B cell (primary cell): ENCODE data around the gene MEX3A. TPM values are rescaled to one million over a fixed set of nuclear protein-coding genes. Genes with fewer than 3 reads are reported as not detected.

Experiments used
- ATAC-seq: fragments of 200-7000 bp; cut with Tn5 transposase; one replicate; pipeline ENCODE4 v1.10.0; 2021; ENCODE audit warnings: low read depth, mild to moderate bottlenecking, moderate number of reproducible peaks, moderate library complexity
- CTCF ChIA-PET: fragments of 350-600 bp; sonication (Branson Sonifier 250); formaldehyde crosslinking; loops from one replicate; lab custom pipeline; 2021; ENCODE audit warnings: antibody characterized with exemption, inconsistent platforms; lab: Charles Lee
- POLR2A ChIA-PET: fragments of 350-600 bp; sonication (Branson Sonifier 250); formaldehyde crosslinking; loops from one replicate; lab custom pipeline; 2021; ENCODE audit warnings: antibody characterized with exemption; lab: Charles Lee
- DNase-seq: peaks from one replicate; pipeline ENCODE4 v3.0.0; 2013
- H2AFZ ChIP-seq: 2 replicates; pipeline ENCODE4 v1.6.1; 2012; ENCODE audit warnings: mild to moderate bottlenecking, low read depth, low read length; ENCODE audit not compliant: insufficient read depth, poor library complexity, severe bottlenecking
- H3K27ac ChIP-seq, 2 donors: 1 replicate in 1 of 2; 2 replicates in 1 of 2; pipeline ENCODE4 v1.5.1; 2012 to 2013; ENCODE audit warnings: low read length in 2 of 2, mild to moderate bottlenecking in 2 of 2, moderate library complexity in 1 of 2
- H3K27me3 ChIP-seq, 4 experiments: fragments of 200-600 bp in 1 of 4; sonication (generic) in 1 of 4; replicated peaks in 1 of 4; 1 replicate in 2 of 4; 2 replicates in 2 of 4; pipeline versions ENCODE4 v1.6.1 to v1.7.0; 2013 to 2016; ENCODE audit warnings: low read length in 3 of 4, mild to moderate bottlenecking in 2 of 4, mixed read lengths in 1 of 4, moderate library complexity in 1 of 4; ENCODE audit not compliant: insufficient read depth in 4 of 4, control insufficient read depth in 3 of 4; ENCODE audit errors: control extremely low read depth in 1 of 4
- H3K36me3 ChIP-seq, 2 experiments: replicated peaks in 1 of 2; 1 replicate in 1 of 2; 2 replicates in 1 of 2; pipeline versions ENCODE4 v1.6.1 to v1.7.1; 2013; ENCODE audit warnings: low read length in 1 of 2; ENCODE audit not compliant: insufficient read depth in 2 of 2, control insufficient read depth in 1 of 2; ENCODE audit errors: control extremely low read depth in 1 of 2, extremely low read depth in 1 of 2
- H3K4me1 ChIP-seq, 2 donors: fragments of 200-600 bp in 1 of 2; sonication (generic) in 1 of 2; 1 replicate in 1 of 2; 2 replicates in 1 of 2; pipeline versions ENCODE4 v1.5.1 to v1.6.1; 2013 to 2017; ENCODE audit warnings: low read length in 2 of 2; ENCODE audit not compliant: control insufficient read depth in 2 of 2, insufficient read depth in 2 of 2
- H3K4me2 ChIP-seq: replicated peaks from 2 replicates; pipeline ENCODE3; 2012; ENCODE audit warnings: mild to moderate bottlenecking, low read depth, low read length; ENCODE audit not compliant: poor library complexity, severe bottlenecking
- H3K4me3 ChIP-seq, 5 experiments: fragments of 200-600 bp in 1 of 5; sonication (generic) in 1 of 5; 1 replicate in 3 of 5; 2 replicates in 2 of 5; pipeline versions ENCODE4 v1.5.1 to v1.7.0; 2011 to 2016; ENCODE audit warnings: low read length in 4 of 5, mild to moderate bottlenecking in 4 of 5, low read depth in 2 of 5, control low read depth in 1 of 5, moderate library complexity in 1 of 5; ENCODE audit not compliant: insufficient read depth in 1 of 5; ENCODE audit errors: control extremely low read depth in 1 of 5, extremely low read depth in 1 of 5
- H3K79me2 ChIP-seq: fragments of 200-600 bp; sonication (generic); one replicate; pipeline ENCODE4 v1.6.0; 2016; ENCODE audit warnings: low read length; ENCODE audit not compliant: control insufficient read depth, insufficient read depth
- H3K9ac ChIP-seq: fragments of 200-600 bp; sonication (generic); 2 replicates; pipeline ENCODE4 v1.6.1; 2017; ENCODE audit warnings: mild to moderate bottlenecking, low read length, moderate library complexity
- H3K9me3 ChIP-seq, 3 donors: one replicate each; pipeline versions ENCODE4 v1.6.1 to v1.7.1; 2013; ENCODE audit warnings: low read length in 2 of 3; ENCODE audit not compliant: control insufficient read depth in 2 of 3, insufficient read depth in 1 of 3; ENCODE audit errors: control extremely low read depth in 1 of 3
- H4K20me1 ChIP-seq: 2 replicates; pipeline ENCODE4 v1.6.0; 2012; ENCODE audit warnings: mild to moderate bottlenecking, low read length; ENCODE audit not compliant: insufficient read depth, control insufficient read depth, poor library complexity, severe bottlenecking
- H3K27ac Mint-ChIP-seq: one replicate; pipeline ENCODE4 v1.8.0; 2021; ENCODE audit warnings: mixed read lengths
- H3K27me3 Mint-ChIP-seq: one replicate; pipeline ENCODE4 v1.8.0; 2021; ENCODE audit warnings: mixed read lengths
- H3K4me1 Mint-ChIP-seq: one replicate; pipeline ENCODE4 v1.8.0; 2021; ENCODE audit warnings: mixed read lengths
- H3K4me3 Mint-ChIP-seq: one replicate; pipeline ENCODE4 v1.8.0; 2021; ENCODE audit warnings: mixed read lengths
- H3K9me3 Mint-ChIP-seq: one replicate; pipeline ENCODE4 v1.8.0; 2022; ENCODE audit warnings: mixed read lengths; ENCODE audit not compliant: insufficient read depth
- EZH2 ChIP-seq: IDR thresholded peaks from 2 replicates; pipeline ENCODE4 v1.6.1; 2012; ENCODE audit warnings: borderline replicate concordance, low read depth, mild to moderate bottlenecking, moderate library complexity, low read length; ENCODE audit not compliant: insufficient read depth, poor library complexity, severe bottlenecking
- WGBS: methylation state at CpG from one replicate; pipeline ENCODE4 v1.1.5; 2013; ENCODE audit warnings: missing lambda C conversion rate; ENCODE audit not compliant: insufficient coverage; 5-methylcytosine and 5-hydroxymethylcytosine counted together
- intact Hi-C: fragments of 100-400 bp; cut with micrococcal nuclease; formaldehyde crosslinking; loops from one replicate; pipeline ENCODE4 v1.10.0; 2022
- polyA plus RNA-seq: library from polyadenylated mRNA; depleted of rRNA; stranded (reverse); fragments of >200 nt; gene quantifications from 2 replicates; pipeline ENCODE4 v1.2.3, GENCODE V29; 2012
- total RNA-seq, 2 donors: library from RNA; stranded (reverse); fragments of 120-200 nt in 1 of 2; gene quantifications; 1 replicate in 1 of 2; 2 replicates in 1 of 2; pipeline versions ENCODE4 v1.2.3 to v1.2.4, GENCODE V29; 2013 to 2022
- TF ChIP-seq, protein P1 (sequence below): fragments of 200-600 bp; IDR thresholded peaks from one replicate; pipeline ENCODE4 v1.8.0; 2022; ENCODE audit warnings: antibody characterized with exemption, mild to moderate bottlenecking

The MEX3A gene
- total and polyA plus RNA-seq, 2 donors (not counting 1 experiment from before 2014, with no cell fraction given), result 0.27 to 1.1 TPM

DNA sequence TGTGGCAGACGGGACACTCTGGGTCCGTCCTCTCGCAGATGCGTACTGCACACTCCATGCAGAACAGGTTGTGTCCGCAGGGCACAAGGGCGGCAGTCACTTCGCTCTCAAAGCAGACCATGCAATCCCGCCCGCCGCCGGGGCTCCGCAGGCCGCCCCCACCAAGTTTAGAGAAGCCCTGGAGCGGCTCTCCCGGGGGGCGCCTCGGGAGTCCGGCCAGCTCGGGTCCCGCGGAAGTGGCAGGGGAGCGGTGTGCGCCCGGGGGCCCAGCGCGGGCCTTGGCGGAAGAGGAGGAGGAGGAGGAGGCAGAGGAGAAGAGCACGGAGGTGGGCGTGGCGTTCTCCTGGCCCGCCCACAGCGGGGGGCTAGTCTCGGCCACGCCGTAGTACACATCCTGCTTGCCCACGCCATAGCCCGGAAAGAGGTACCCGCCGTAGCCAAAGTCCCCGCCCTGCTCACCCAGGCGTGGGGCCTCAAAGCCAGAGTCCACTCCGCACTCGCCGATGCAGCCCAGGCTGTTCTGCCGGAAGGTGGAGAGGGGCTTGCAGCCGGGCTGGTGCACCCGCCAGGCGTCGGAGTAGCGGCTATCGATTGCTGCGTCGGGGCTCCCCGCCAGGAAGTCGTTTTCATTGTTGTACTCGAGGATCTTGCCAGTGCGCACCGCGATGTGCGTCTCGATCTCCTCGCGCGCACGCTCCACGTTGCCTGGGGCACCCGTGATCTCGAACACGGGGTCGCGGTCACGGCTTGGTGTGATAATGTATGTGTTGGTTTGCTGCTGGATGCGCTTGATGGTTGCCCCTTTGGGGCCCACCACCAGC, 5.4 kb downstream of the MEX3A start:
- no peaks in the 10 kb centered on the region for H3K27me3 Mint-ChIP-seq
- no peaks in the 10 kb centered on the region for H4K20me1 ChIP-seq
- H3K4me1 Mint-ChIP-seq, result peaks cover 31% of the 10 kb centered on the region
- H3K9me3 ChIP-seq, result peaks cover 0 to 4% (median 0%) of the 10 kb centered on the region in 3 donors
- H3K36me3 ChIP-seq, result no peaks in the 10 kb centered on the region
- H3K4me3 ChIP-seq, result peak overlapping the region in 4 of 5 experiments; percentile 33 to 57 (median 54)
- no peaks in the 10 kb centered on the region for H3K79me2 ChIP-seq
- peak overlapping the region in 1 of 2 donors; percentile 39 for H3K27ac ChIP-seq
- peak overlapping the region; percentile 73 for H3K27ac Mint-ChIP-seq
- H3K4me3 Mint-ChIP-seq, result peak overlapping the region; percentile 89
- ATAC-seq (peak; percentile 91), DNase-seq (peak; percentile 66)
- peak overlapping the region; percentile 65 for H3K9ac ChIP-seq
- H2AFZ ChIP-seq, result peak overlapping the region; percentile 74
- no peak for TF ChIP-seq EZH2
- TF ChIP-seq, protein P1, sequence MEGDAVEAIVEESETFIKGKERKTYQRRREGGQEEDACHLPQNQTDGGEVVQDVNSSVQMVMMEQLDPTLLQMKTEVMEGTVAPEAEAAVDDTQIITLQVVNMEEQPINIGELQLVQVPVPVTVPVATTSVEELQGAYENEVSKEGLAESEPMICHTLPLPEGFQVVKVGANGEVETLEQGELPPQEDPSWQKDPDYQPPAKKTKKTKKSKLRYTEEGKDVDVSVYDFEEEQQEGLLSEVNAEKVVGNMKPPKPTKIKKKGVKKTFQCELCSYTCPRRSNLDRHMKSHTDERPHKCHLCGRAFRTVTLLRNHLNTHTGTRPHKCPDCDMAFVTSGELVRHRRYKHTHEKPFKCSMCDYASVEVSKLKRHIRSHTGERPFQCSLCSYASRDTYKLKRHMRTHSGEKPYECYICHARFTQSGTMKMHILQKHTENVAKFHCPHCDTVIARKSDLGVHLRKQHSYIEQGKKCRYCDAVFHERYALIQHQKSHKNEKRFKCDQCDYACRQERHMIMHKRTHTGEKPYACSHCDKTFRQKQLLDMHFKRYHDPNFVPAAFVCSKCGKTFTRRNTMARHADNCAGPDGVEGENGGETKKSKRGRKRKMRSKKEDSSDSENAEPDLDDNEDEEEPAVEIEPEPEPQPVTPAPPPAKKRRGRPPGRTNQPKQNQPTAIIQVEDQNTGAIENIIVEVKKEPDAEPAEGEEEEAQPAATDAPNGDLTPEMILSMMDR, result no peak
- H3K4me1 ChIP-seq, result peaks cover 12 to 28% of the 10 kb centered on the region in 2 donors
- POLR2A ChIA-PET, result no interaction called here
- intact Hi-C loops, result no loop called here
- WGBS, result 68% methylated on average over 71 of the region's 73 CpGs
- no peaks in the 10 kb centered on the region for H3K9me3 Mint-ChIP-seq
- CTCF ChIA-PET, result no interaction called here
- peak overlapping the region; percentile 77 for H3K4me2 ChIP-seq
- peaks cover 0 to 8% (median 3%) of the 10 kb centered on the region in 4 experiments for H3K27me3 ChIP-seq

GRCh38 chr1:156075775-156076204, 6.5 kb downstream of the MEX3A start:
- Mint-ChIP-seq H3K4me1 (peaks cover 25% of the 10 kb centered on the region), H3K27me3 (no peaks in the 10 kb centered on the region), H3K4me3 (peak overlapping the region; percentile 89), H3K27ac (peak overlapping the region; percentile 64), H3K9me3 (no peaks in the 10 kb centered on the region)
- peaks cover 0 to 4% (median 0%) of the 10 kb centered on the region in 3 donors for H3K9me3 ChIP-seq
- H3K4me3 ChIP-seq, result peak overlapping the region in 3 of 5 experiments; percentile 53 to 57 (median 56)
- ChIA-PET POLR2A (no interaction called here), CTCF (interaction anchor here (2.0 kb wide), 1 partner anchor 149 kb away, joined by 6 read pairs; no protein-coding TSS in a partner anchor)
- H3K36me3 ChIP-seq, result no peaks in the 10 kb centered on the region
- peak overlapping the region; percentile 65 for H3K9ac ChIP-seq
- intact Hi-C loops, result no loop called here
- TF ChIP-seq, protein P1, result no peak
- TF ChIP-seq EZH2, result no peak
- no CpG with 5 or more reads among the region's 4 CpGs for WGBS
- no peaks in the 10 kb centered on the region for H3K79me2 ChIP-seq
- H3K27me3 ChIP-seq, result peaks cover 0 to 2% (median 1%) of the 10 kb centered on the region in 4 experiments
- no peaks in the 10 kb centered on the region for H4K20me1 ChIP-seq
- H2AFZ ChIP-seq, result peak overlapping the region; percentile 74
- no peak for ATAC-seq
- no peak for DNase-seq
- peaks cover 11 to 23% of the 10 kb centered on the region in 2 donors for H3K4me1 ChIP-seq
- H3K4me2 ChIP-seq, result peak overlapping the region; percentile 77
- H3K27ac ChIP-seq, result no peak overlapping the region
